AG04450 (cell line): ENCODE data around the gene GTF2H2. TPM values are rescaled to one million over a fixed set of nuclear protein-coding genes. Genes with fewer than 3 reads are reported as not detected.
"Not testable (repeated sequence)": the region's sequence is repeated elsewhere in the genome, so short reads cannot be mapped to it uniquely, and the experiment has no call there.

Source experiments
- CTCF ChIA-PET: fragments of 300-600, 350-600 bp; formaldehyde crosslinking; extraction: SDS; loops from one replicate; lab custom pipeline; 2022; ENCODE audit warnings: antibody characterized with exemption, inconsistent platforms; lab: Charles Lee
- POLR2A ChIA-PET: fragments of 350-600 bp; formaldehyde crosslinking; extraction: SDS; loops from one replicate; lab custom pipeline; 2021; ENCODE audit warnings: antibody characterized with exemption, inconsistent platforms; lab: Yijun Ruan, JAX
- DNase-seq: peaks from one replicate; pipeline ENCODE4 v3.0.0-alpha.2; 2011; ENCODE audit warnings: low read depth, low spot score
- H3K27ac ChIP-seq: one replicate; pipeline ENCODE4 v1.5.1; 2012; ENCODE audit warnings: low read depth, low read length, control low read depth
- H3K27me3 ChIP-seq: one replicate; pipeline ENCODE4 v1.6.0; 2012; ENCODE audit warnings: low read length; ENCODE audit not compliant: control insufficient read depth, insufficient read depth
- H3K4me3 ChIP-seq: 2 replicates; pipeline ENCODE4 v1.5.1; 2011; ENCODE audit warnings: mild to moderate bottlenecking, low read depth, low read length, control low read depth
- H3K9me3 ChIP-seq: 2 replicates; pipeline ENCODE4 v1.5.1; 2012; ENCODE audit warnings: low read length; ENCODE audit not compliant: control insufficient read depth, insufficient read depth
- polyA plus RNA-seq: library from polyadenylated mRNA; depleted of rRNA; stranded (reverse); fragments of >200 nt; gene quantifications from 2 replicates; pipeline ENCODE4 v1.2.3, GENCODE V29; 2011; rRNA removed
- TF ChIP-seq, protein P1 (sequence below): IDR thresholded peaks from 2 replicates; pipeline ENCODE4 v1.5.1; 2011; ENCODE audit warnings: low read depth, low read length, control low read depth, inconsistent platforms

The GTF2H2 gene
- polyA plus RNA-seq, 1 experiment = 21.0 TPM

DNA sequence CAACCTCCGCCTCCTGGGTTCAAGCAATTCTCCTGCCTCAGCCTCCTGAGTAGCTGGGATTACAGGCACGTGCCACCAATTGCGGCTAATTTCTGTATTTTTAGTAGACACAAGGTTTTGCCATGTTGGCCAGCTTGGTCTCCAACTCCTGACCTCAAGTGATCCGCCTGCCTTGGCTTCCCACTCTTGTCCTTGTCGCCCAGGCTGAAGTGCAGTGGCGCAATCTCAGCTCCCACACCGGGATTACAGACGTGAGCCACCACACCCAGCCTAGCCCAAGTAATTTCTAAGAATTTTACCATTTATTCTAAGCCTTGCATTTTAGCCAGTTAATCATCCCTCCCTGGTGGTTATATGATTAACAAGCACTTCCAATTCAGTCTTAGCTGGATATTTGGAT lies 53.3 kb downstream of the GTF2H2 start:
- Histone ChIP-seq H3K27me3 (peaks cover 7% of the 10 kb centered on the region), H3K4me3 (no peak overlapping the region), H3K27ac (no peak overlapping the region), H3K9me3 (no peaks in the 10 kb centered on the region)
- no peak for DNase-seq
- CTCF ChIA-PET = no interaction called here
- TF ChIP-seq, protein P1, sequence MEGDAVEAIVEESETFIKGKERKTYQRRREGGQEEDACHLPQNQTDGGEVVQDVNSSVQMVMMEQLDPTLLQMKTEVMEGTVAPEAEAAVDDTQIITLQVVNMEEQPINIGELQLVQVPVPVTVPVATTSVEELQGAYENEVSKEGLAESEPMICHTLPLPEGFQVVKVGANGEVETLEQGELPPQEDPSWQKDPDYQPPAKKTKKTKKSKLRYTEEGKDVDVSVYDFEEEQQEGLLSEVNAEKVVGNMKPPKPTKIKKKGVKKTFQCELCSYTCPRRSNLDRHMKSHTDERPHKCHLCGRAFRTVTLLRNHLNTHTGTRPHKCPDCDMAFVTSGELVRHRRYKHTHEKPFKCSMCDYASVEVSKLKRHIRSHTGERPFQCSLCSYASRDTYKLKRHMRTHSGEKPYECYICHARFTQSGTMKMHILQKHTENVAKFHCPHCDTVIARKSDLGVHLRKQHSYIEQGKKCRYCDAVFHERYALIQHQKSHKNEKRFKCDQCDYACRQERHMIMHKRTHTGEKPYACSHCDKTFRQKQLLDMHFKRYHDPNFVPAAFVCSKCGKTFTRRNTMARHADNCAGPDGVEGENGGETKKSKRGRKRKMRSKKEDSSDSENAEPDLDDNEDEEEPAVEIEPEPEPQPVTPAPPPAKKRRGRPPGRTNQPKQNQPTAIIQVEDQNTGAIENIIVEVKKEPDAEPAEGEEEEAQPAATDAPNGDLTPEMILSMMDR = no peak
- POLR2A ChIA-PET = no interaction called here

DNA sequence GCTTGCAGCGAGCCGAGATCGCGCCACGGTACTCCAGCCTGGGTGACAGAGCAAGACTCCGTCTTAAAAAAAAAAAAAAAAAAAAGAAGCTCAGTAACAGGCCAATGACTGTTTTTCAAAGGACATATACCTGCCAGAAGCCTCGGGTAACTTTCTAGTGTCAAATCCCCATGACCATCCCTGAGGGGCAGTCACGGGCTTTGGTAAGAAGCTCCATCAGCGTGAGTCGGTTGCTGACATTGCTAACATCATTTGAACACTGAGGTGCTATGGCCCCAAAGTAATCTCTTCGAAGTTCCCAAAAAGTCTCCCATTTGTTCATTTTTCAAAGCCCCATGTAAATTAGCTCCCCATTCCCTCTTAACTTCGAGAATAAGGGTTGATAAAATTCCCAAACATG lies 53.9 kb downstream of the GTF2H2 start:
- ChIA-PET POLR2A (interaction anchor here (0.6 kb wide), 1 partner anchor 1646 kb away, joined by 6 read pairs; no protein-coding TSS in a partner anchor), CTCF (interaction anchor here (0.7 kb wide), 1 partner anchor 1970 kb away, joined by 4 read pairs; no protein-coding TSS in a partner anchor)
- Histone ChIP-seq H3K9me3 (no peaks in the 10 kb centered on the region), H3K27me3 (peaks cover 7% of the 10 kb centered on the region), H3K4me3 (no peak overlapping the region), H3K27ac (no peak overlapping the region)
- DNase-seq = no peak
- TF ChIP-seq, protein P1 = no peak

DNA sequence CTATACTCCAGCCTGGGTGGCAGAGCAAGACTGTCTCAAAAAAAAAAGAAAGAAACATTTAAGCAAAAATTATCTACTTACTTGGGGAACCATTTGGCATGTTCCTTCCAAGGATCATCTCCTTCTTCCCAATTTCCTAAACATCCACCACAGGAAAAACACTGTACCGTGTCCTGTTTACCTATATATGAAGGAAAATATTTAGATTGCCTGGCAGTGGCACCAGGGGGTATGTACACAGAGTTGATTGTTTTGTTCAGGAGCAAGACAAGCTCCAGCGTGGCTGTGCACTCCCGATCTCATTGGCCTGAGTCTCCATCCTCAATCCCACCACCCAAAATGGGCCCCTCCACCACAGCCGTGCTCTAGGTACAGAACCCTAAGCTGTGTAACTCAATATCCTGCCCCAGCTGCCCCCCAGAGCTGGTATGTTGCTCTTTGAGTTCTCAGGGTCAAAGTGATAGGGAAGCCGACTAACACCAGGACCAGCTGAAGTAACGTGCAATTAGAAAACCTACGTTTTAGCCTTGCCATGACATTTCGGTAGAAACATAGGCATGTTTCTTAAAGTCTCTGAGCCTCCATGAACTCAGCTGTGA lies 56.2 kb downstream of the GTF2H2 start:
- ChIA-PET CTCF (no interaction called here), POLR2A (no interaction called here)
- Histone ChIP-seq H3K9me3 (no peaks in the 10 kb centered on the region), H3K27me3 (peaks cover 7% of the 10 kb centered on the region), H3K4me3 (no peak overlapping the region), H3K27ac (no peak overlapping the region)
- DNase-seq = no peak
- TF ChIP-seq, protein P1 = no peak

DNA sequence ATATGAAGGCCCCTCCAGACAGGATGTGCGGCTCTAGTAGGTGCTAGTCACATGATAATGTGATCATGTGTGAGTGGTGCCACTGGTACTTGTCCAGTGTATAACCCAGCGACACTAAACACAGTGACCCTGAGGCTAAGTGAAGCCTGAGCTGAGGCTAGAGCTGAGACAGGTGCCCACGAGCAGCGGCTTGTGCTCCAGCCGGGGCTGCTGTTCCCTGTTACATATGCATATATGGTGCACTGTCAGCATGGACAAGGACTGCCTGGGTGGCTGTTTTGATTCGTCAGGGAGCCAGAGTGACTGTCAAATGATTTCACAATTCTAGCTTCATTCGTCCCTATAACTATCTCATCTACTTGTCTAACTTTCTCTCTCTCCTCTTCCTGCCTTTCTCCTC lies 60.5 kb downstream of the GTF2H2 start:
- DNase-seq, POLR2A ChIA-PET, CTCF ChIA-PET, H3K27me3 ChIP-seq, H3K27ac ChIP-seq, H3K9me3 ChIP-seq, H3K4me3 ChIP-seq: not testable (repeated sequence)

Other genes starting within 250 kb of the GTF2H2 start
- 0.91 and 1.2 TPM in 2 replicates for gene SERF1A, start 167.0 kb downstream of the GTF2H2 start, polyA plus RNA-seq
- 35.6 and 50.5 TPM in 2 replicates for gene SMN1, start 142.6 kb downstream of the GTF2H2 start, polyA plus RNA-seq
- 1.1 and 1.3 TPM in 2 replicates for gene NAIP, start 42.3 kb downstream of the GTF2H2 start, polyA plus RNA-seq